Astrocyte of the spinal cord (primary cell): ENCODE results near the gene IRF8.

ENCODE experiments used
- DNase-seq: peaks from one replicate; pipeline ENCODE4 v3.0.0; 2011; ENCODE audit warnings: low read depth, low spot score
- H3K4me3 ChIP-seq: 2 replicates; pipeline ENCODE4 v1.5.1; 2011; ENCODE audit warnings: low read depth, mild to moderate bottlenecking, low read length, moderate library complexity
- in situ Hi-C: cut with HindIII; loops from 2 replicates; pipeline ENCODE4 v1.10.0; 2017; ENCODE audit warnings: low sequenced_read_pairs
- TF ChIP-seq, protein P1 (sequence below): IDR thresholded peaks from 2 replicates; pipeline ENCODE4 v1.5.1; 2012; ENCODE audit warnings: low read depth, mild to moderate bottlenecking, low read length, inconsistent platforms

IRF8 gene

DNA sequence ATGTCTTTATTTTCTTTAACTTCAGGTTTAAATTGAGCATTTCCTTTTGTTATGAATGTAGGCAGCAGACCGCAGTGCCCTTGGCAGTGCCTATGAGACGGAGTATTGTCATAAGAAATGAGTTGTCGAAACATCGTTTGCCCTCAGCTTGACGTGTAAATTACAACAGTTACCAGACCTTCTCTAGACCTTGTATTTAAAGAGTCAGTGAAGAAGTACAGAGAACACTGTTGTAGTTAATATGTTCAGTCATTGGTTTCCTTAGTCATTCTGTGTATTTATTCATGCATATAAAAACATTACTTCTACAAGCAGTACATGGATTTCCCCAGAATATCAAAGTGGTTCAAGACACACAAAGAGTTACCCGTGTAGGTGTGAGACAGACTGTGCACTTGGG lies 19.0 kb downstream of the IRF8 start:
- TF ChIP-seq, protein P1, sequence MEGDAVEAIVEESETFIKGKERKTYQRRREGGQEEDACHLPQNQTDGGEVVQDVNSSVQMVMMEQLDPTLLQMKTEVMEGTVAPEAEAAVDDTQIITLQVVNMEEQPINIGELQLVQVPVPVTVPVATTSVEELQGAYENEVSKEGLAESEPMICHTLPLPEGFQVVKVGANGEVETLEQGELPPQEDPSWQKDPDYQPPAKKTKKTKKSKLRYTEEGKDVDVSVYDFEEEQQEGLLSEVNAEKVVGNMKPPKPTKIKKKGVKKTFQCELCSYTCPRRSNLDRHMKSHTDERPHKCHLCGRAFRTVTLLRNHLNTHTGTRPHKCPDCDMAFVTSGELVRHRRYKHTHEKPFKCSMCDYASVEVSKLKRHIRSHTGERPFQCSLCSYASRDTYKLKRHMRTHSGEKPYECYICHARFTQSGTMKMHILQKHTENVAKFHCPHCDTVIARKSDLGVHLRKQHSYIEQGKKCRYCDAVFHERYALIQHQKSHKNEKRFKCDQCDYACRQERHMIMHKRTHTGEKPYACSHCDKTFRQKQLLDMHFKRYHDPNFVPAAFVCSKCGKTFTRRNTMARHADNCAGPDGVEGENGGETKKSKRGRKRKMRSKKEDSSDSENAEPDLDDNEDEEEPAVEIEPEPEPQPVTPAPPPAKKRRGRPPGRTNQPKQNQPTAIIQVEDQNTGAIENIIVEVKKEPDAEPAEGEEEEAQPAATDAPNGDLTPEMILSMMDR = no peak
- in situ Hi-C loops = no loop called here
- DNase-seq = no peak
- H3K4me3 ChIP-seq = no peak overlapping the region

- TF ChIP-seq, protein P1 = no peak
These were observed 19.5 kb downstream of the IRF8 start for GRCh38 chr16:85918436-85918835.

DNA sequence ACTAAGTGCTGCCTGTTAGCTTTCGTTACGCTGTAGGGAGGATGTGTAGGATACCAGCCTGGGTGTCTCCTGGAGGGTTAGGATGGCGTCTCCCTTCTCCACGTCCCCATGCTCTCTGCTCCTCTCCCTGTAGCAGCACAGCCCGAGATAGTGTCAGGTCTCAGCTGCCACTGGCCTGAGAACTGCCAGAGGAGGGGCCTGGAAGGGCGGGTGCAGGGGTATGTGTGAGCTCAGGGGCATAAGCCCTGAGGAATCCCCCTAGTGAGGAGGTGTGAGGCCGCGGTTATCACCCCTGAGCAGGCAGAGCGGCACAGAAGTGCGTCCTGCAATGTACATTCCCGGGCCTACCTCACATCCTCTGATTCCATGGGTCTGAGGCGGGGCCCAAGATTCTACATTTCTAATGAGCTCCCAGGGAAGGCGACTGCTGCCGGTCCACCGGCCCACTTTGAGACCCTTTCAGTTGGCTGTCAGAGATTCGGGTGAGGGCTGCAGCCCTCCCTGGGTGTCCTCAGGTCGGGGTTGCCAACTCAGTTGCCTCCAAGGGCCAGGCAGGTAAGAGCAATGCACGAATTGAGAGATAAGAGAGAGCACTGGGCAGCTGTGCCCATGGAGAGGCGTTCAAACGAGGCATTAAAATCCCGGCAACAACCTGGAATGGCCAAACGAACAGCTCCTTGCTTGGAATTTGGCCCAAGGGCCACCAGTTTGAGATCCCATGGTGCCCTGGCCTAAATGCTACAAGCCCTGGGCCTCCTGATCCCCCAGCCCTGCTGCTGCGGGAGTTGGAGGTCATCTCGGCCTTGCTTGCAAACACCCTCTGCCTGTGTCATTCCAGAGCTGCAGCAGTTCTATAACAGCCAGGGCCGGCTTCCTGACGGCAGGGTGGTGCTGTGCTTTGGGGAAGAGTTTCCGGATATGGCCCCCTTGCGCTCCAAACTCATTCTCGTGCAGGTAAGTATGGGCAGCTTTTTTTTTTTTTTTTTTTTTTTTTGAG lies 20.6 kb downstream of the IRF8 start:
- TF ChIP-seq, protein P1 = no peak
- DNase-seq = no peak
- H3K4me3 ChIP-seq = no peak overlapping the region
- in situ Hi-C loops = no loop called here

More at GRCh38 chr16:85918436-85918835, 19.5 kb downstream of the IRF8 start:
- in situ Hi-C loops = no loop called here
- H3K4me3 ChIP-seq = no peak overlapping the region
- no peak for DNase-seq

- no peak for DNase-seq
- TF ChIP-seq, protein P1 = no peak
- in situ Hi-C loops = no loop called here
- no peak overlapping the region for H3K4me3 ChIP-seq
These were observed 22.1 kb downstream of the IRF8 start for GRCh38 chr16:85921026-85921425.

DNA sequence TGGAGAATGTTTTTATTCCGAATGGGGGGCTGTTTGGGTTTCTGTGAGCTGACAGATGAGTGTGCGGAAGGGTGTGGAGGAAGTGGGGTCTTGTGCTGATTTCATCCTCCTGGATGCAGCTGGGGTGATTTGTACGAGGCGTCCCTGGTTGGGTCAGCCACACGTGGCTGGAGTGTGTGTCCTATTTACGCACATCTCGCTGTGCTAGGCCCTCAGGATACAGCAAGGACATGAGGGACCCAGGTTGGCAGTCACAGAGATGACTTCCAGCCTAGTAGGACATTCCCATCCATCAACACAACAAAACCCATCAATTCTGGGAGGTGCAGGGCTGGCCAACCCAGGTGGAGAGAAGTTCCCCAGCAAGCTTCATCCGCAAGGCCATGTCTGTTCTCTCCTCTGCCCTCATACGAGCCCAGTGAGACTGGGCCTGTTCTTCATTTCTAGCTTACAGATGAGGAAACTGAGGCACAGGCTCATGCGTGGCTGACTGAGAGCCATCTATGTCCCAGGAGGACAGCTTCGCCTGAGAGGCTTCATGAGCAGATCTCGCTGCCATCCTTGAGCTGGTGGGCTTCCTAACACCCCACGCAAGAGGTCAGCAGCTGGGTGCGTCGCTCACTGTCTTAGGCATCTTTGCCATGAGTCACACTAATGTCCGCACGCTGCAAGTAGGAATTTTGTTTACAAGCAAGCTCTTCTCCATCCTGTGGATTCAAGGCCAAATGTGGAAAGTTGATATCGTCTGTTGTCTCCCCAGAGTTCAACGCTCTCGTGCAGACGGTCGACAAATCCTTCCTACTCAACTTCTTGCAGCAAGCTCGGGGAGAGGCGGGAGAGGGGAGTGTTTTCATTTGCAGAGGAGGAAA lies 24.4 kb downstream of the IRF8 start:
- H3K4me3 ChIP-seq = no peak overlapping the region
- DNase-seq = no peak
- TF ChIP-seq, protein P1 = no peak
- in situ Hi-C loops = no loop called here

DNA sequence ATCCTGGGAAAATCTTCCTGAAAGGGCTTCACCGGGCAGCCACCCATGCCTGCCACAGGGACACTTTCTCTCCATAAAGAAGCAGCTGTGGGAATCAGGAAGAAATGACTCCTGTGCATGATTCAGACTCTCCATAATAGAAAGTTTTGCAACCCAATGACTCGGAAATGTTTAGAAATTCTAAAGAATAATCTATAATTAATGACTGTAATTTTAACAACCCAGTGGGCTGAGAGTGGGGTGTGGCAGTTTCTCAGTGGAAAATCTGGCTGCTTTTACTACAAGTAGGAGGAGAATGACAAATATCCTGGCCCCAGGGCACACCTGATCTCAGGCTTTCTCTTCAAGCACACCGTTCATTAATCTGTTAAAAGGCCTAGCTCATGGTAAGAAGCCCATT lies 25.7 kb downstream of the IRF8 start:
- no peak for DNase-seq

More for the DNA sequence above, 25.7 kb downstream of the IRF8 start:
- in situ Hi-C loops = no loop called here
- no peak overlapping the region for H3K4me3 ChIP-seq
- TF ChIP-seq, protein P1 = no peak
